Lower leg skin (tissue), 4 donors: Measurements from ENCODE around the gene ZNF853. TPM values are rescaled to one million over a fixed set of nuclear protein-coding genes. Genes with fewer than 3 reads are reported as not detected.
A peak's percentile ranks its signal among the peaks of the same experiment; 100 is the strongest.
"Not testable (repeated sequence)": the region's sequence is repeated elsewhere in the genome, so short reads cannot be mapped to it uniquely, and the experiment has no call there.

Experiments
- DNase-seq, 2 donors: peaks; one replicate each; pipeline ENCODE4 v3.0.0-alpha.2; 2019; ENCODE audit warnings: low spot score in 2 of 2
- H3K4me3 ChIP-seq: fragments of 200-600 bp; sonication (generic); 2 replicates; pipeline ENCODE4 v1.5.1; 2017; ENCODE audit warnings: mild to moderate bottlenecking, low read depth; ENCODE audit not compliant: poor library complexity, severe bottlenecking
- POLR2A ChIP-seq, 2 donors: fragments of 450-650 bp; IDR thresholded peaks; one replicate each; pipeline ENCODE4 v1.6.1; 2016 to 2017; ENCODE audit warnings: antibody characterized with exemption in 2 of 2, mild to moderate bottlenecking in 1 of 2, moderate library complexity in 1 of 2
- WGBS, 2 donors: methylation state at CpG; one replicate each; pipeline ENCODE4 v1.1.5; 2018; 5-methylcytosine and 5-hydroxymethylcytosine counted together
- intact Hi-C: fragments of 100-400 bp; cut with DNase I; formaldehyde crosslinking; loops from one replicate; pipeline ENCODE4 v1.15.0; 2023; ENCODE audit warnings: low total_unique reads
- total RNA-seq, 4 donors: library from RNA; depleted of rRNA; stranded (reverse); fragments of >200 nt; gene quantifications; one replicate each; pipeline ENCODE4 v1.1.0, GENCODE V29; 2016
- TF ChIP-seq, protein P1 (sequence below), 3 donors: fragments of 450-650 bp; IDR thresholded peaks; one replicate each; pipeline ENCODE4 v1.5.1; 2016; ENCODE audit warnings: antibody characterized with exemption in 3 of 3, mild to moderate bottlenecking in 3 of 3, moderate library complexity in 2 of 3

ZNF853 gene
- total RNA-seq, 4 donors from 2014 or later = 4.6 to 7.7 (median 5.9) TPM

DNA sequence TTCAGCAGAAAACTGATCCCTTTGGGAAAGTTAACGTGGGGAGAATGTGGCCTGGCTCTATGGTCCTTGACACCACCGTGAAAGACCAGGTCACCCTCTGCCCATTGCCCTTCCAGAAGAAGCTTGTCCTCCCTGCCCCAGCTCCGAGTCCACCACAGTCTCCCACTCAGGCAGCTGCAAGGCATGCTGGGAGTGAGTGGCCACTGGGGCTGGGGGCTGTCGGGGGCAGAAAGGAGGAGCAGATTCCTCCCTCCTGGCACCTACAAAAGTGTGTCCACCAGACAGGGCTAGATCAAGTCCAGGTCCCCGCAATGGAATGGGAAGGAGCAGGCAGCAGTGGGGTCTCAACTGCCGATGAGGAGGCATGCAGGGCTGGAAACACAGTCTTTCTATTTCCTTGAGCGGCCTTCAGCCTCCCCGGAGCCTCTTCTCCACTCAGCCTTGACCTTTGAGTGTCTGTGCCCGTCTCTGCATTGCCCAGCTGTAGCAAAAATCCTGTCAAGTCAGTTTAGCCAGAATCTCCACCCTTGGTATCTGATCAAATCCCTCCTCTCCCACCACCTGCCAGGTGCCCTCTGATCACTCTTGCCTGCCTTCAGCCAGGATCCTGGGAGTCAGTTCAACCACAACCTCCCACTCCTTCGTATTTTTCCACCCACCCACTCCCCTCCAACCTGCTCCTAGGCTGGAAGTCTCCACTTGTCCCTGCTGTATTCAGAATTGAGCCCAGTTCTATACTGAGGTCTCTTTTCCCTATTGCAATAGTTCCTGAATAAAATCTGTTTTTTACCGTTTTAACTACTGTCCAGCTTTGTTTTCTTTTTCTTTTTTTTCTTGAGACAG lies 14.8 kb downstream of the ZNF853 start:
- WGBS, 2 donors = 71 to 73% methylated on average over 11 of the region's 11 CpGs
- intact Hi-C loops = no loop called here
- no peak for DNase-seq
- TF ChIP-seq, protein P1, sequence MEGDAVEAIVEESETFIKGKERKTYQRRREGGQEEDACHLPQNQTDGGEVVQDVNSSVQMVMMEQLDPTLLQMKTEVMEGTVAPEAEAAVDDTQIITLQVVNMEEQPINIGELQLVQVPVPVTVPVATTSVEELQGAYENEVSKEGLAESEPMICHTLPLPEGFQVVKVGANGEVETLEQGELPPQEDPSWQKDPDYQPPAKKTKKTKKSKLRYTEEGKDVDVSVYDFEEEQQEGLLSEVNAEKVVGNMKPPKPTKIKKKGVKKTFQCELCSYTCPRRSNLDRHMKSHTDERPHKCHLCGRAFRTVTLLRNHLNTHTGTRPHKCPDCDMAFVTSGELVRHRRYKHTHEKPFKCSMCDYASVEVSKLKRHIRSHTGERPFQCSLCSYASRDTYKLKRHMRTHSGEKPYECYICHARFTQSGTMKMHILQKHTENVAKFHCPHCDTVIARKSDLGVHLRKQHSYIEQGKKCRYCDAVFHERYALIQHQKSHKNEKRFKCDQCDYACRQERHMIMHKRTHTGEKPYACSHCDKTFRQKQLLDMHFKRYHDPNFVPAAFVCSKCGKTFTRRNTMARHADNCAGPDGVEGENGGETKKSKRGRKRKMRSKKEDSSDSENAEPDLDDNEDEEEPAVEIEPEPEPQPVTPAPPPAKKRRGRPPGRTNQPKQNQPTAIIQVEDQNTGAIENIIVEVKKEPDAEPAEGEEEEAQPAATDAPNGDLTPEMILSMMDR (IDR thresholded peaks at IDR 0.05) = no peak
- TF ChIP-seq POLR2A (IDR thresholded peaks at IDR 0.05) = no peak
- no peak overlapping the region for H3K4me3 ChIP-seq

- no peak overlapping the region for H3K4me3 ChIP-seq
- no peak for DNase-seq
- TF ChIP-seq, protein P1 (IDR thresholded peaks at IDR 0.05) = no peak
- no peak for TF ChIP-seq POLR2A (IDR thresholded peaks at IDR 0.05)
- WGBS, 2 donors = 76 to 83% methylated on average over 7 of the region's 7 CpGs
- intact Hi-C loops = no loop called here
Measured at GRCh38 chr7:6631605-6632004, 16.2 kb downstream of the ZNF853 start.

DNA sequence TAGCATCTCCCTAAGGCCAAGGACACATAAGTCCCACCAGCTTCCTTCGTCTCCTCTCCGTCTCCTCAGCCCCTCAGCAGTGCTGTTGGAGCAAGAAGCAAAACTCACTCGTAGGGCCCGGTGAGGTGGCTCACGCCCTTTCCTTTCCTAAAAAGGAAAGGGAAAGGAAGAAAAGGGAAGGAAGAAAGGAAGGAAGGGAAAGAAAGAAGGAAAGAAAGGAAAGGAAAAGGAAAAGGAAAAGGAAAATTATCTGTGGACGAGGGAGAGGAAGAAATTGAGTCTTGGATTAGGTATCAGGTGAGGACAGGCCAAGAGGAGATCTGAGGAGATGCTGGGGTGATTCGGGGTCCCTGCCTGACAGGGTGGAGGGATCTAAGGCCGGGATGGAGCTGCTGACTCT lies 18.6 kb downstream of the ZNF853 start:
- intact Hi-C loops = no loop called here
- H3K4me3 ChIP-seq = no peak overlapping the region
- TF ChIP-seq, protein P1 (IDR thresholded peaks at IDR 0.05) = no peak
- no peak for TF ChIP-seq POLR2A (IDR thresholded peaks at IDR 0.05)
- DNase-seq = no peak
- 82% methylated on average over 8 of the region's 8 CpGs for WGBS, 2 donors

DNA sequence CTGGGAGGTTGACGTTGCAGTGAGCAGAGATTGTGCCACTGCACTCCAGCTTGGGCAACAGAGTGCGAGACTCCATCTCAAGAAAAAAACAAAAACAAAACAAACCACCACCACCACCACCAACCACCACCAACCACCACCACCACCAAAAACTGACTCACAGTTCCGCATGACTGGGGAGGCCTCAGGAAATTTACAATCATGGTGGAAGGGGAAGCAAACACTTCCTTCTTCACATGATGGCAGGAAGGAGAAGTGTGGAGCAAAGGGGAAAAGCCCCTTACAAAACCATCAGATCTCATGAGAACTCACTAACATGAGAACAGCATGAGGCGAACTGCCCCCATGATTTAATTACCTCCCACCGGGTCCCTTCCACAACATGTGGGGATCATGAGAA lies 19.6 kb downstream of the ZNF853 start:
- WGBS, 2 donors = 80 to 83% methylated on average over 5 of the region's 5 CpGs
- intact Hi-C loops, H3K4me3 ChIP-seq, DNase-seq: not testable (repeated sequence)

DNA sequence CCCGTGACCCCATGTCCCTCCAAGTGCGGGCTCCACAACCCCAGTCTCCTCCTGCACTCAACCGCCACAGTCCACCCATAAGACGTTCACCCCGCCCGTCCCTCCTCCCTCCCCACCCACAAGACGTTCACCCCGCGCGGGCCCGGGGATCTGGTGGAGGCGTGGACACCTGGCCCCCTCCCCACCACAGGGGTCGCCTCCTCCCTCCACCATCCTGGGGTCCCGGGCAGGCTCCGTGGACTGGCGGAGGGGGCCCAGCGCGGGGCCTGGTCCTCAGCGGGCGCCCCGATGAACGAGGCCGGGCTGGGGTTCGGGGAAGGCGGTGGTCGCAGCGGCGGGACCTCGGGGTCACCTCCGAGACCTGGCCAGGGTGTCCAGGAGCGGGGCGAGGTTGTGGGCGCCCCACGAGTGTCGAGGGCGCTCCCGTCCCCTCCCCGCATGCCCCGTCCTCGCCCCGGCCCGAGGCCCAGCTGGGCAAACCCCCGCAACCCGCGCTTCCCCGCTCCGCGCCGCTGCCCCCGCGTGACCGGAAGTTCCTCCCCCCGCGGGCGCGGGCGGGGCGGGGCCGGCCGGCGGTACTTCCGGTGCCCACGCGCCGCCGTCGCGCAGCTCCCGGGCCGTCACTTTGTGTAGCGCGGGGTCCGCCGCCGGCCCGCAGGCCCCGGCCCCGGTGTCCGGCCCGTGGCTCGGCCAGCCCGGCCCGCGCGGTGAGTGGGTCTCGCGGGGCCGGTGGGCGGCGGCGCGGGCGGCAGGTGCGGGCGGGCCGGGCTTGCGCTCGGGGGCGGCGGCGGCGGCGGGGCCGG lies 21.5 kb downstream of the ZNF853 start, which contains the start of gene ZNF316:
ZNF316 (plus strand) TSS at position 578 of the 803 bp plus-strand sequence. CDS start 5,092 bp downstream, outside the sequence.
- peak within 1 kb of the TSS; percentile 84 for H3K4me3 ChIP-seq
- intact Hi-C loops = no loop called here
- peak in 1 of 2 donors; percentile 32 for TF ChIP-seq POLR2A (IDR thresholded peaks at IDR 0.05)
- TF ChIP-seq, protein P1 (IDR thresholded peaks at IDR 0.05) = no peak
- 2% methylated on average over 23 to 46 of the region's 104 CpGs for WGBS, 2 donors
- DNase-seq = no peak
